Measurements from ENCODE around the gene NKX2-8.
A peak's percentile ranks its signal among the peaks of the same experiment; 100 is the strongest.

The NKX2-8 gene

DNA sequence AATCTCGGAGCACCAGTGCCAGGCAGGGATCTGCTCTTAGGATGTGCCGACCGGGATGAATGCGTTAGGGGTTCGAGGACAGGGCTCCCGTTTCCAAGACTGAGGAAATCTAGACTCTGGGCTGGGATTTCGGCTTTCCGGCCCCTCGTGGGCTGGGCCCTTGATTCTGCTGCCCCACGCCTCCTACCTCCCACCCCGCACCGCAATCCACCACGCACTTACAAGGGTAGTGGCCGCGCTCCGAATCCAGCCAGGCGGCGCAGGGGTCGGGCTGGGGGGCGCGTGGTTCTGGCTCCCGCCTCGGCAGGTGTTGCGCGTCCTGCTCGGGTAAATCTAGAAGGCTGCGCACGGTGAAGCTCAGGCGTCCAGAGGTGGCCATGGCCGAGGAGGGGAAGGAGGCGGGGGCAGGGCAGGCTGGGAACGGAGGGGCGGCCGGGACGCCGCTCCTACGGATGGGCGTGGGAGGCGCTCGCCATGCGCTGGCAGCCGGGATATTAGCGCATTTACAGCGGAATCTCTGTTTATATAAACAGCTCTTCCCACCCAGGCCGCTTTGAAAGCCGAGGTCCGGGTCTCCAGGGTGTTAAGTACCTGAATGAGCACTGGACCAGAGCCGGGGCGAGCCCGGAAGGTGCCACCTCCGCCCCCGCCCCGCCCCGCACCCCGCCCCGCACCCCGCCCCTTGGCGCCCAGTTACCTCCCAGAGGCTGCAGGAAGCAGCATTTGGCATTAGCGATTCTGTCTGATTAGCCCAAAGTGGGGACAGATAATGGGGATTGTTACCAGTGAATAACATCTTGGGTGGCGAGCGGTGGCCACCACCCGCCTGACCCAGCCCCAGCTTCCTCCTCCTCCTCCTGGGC is at the start of gene NKX2-8:
TSS of gene NKX2-8 (minus strand) at position 604 of the 863 bp plus-strand sequence. CDS start at position 379, 225 bp downstream.
- DNase-seq (ENCODE audit: low spot score): no peak

DNA sequence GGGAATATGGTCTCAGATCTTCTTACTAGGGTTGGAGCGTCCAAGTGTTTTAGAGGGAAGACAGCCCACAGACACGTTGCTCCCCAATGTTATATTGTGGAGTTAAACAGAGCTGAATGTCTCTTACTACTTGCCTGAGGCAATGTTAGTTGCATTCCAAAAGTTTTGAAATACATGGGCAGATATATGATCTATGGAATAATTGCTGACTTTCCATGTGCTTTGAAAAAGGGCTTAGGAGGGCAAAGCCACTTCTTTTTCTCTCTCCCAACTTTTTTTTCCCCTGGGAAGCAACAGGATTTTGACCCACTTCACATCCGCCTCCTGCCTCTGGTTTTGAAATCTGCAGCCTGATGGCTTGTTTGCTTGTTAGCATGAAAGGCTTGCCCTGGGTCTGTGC is 45.6 kb upstream of the NKX2-8 start:
- DNase-seq (ENCODE audit: low spot score): no peak

DNA sequence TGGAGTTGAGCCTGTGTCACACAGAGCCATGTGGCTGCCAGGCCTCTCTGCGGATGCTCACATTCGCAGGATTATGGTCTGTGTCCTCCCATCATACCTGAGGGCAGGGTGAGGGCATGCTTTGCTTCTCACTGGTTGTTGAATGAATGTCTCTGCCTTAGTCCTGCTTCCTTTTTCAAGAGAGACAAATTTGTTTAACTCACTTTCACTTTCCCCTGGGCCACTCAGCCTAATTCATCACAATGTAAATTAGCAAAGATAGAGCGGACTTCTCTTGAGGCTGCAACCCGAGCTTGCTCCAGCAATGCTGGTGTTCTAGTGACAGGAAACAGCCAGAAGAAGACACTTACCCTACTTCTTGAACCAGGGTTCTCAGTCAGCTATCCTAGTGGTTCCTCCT is 43.7 kb upstream of the NKX2-8 start:
- no peak for DNase-seq (ENCODE audit: low spot score)

GRCh38 chr14:36625436-36625835 is 43.0 kb upstream of the NKX2-8 start:
- no peak for DNase-seq (ENCODE audit: low spot score)

DNA sequence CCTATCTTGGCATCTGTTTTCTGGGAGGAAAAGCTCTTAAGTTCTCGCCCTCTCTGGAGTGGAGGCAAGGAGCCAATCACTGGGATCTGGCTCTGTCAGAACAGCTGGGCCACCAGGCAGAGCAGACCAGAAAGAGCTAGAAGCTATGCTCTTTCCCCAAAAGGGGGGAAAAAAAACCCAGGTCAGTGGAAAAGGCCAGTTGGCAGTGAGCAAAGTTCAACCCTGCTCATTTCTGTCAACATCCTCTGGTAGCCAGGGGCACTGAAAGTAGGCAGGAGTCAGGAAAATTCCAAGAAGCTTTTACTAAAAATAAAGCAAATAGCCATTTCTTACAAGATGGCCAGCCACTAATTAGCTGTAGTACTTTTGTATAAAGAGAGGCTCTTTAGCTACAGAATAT is 42.6 kb upstream of the NKX2-8 start:
- DNase-seq (ENCODE audit: low spot score): no peak

DNA sequence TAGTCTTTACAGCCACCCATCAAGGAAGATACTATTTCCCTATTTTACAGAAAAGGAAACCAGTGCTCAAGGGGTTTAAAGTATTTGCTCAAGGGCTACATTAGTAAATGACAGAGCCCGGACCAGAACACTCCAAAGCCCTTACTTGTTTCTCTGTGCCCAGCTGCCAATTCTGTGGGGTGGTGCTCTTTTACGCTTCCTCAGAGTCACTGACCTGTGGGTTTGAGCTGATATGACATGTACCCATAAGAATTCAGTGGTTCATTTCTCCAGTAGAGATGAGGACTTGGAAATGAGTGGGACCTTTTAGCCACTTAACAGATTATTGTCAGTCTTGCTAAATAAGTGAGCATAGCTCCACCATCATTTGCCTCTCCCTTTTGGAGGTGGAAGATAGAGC is 37.4 kb upstream of the NKX2-8 start:
- DNase-seq (ENCODE audit: low spot score): no peak

DNA sequence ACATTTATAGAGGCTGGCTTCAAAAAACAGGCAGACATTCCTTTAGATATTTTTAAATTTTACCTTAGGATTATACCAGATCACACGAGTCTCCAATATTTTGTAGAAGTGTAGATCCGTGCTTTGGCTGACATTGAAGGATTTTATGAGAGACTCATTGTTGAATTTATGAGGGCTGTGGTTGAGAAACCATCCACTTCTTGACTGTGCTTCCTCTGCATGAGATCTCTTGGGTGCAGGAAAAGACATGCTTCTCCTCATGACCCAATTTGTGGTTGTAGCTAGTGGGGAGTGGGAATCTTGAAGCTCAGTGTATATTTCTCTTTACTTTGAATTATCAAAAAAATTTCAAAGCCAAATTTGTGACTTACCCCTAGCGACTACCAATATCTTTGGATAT is 36.7 kb upstream of the NKX2-8 start:
- no peak for DNase-seq (ENCODE audit: low spot score)

DNA sequence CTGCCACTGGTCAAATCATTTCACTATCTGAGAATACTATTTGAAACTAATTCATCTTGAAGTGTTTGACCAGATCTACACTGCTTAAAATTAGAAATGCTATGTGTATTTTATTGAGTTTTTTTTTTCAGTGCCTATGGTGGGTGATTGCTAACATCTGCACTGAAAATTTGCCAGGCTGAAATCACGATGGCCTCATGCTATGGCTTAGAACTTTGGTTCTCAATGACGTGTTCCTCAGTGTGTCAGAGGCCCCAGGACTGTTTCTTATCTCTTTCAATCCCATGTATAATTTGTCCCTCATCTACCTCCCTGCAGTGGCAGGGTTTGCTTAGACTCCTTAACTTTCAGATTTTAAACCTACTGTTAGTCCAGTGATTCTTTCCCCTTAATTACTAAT is 36.2 kb upstream of the NKX2-8 start:
- no peak for DNase-seq (ENCODE audit: low spot score)

GRCh38 chr14:36617824-36618223 is 35.4 kb upstream of the NKX2-8 start:
- no peak for DNase-seq (ENCODE audit: low spot score)

GRCh38 chr14:36605506-36605857 is 23.1 kb upstream of the NKX2-8 start:
- no peak for DNase-seq (ENCODE audit: low spot score)

- peak; percentile 39 for DNase-seq (ENCODE audit: low spot score)
Measured at GRCh38 chr14:36604757-36605505, 22.5 kb upstream of the NKX2-8 start.

DNA sequence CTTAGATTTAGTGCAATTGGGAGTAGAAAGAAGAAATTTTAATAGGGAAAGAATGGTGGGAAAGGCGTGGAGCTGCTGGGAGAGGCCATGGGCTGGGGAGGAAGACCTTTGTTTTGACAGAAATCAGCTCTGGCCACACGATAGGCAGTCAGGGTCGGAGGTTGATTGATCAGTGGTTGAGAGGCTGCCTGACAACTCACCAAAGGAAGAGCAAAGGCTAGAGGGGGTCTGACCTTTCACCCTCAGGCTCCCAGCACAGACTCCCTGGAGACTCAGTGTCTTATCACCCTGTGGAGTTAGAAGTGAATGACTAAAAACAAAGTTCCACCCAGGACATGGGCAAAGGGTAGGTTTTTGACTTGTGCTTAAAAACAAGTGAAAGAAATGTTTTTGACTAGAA is 18.0 kb upstream of the NKX2-8 start:
- DNase-seq (ENCODE audit: low spot score): no peak

DNA sequence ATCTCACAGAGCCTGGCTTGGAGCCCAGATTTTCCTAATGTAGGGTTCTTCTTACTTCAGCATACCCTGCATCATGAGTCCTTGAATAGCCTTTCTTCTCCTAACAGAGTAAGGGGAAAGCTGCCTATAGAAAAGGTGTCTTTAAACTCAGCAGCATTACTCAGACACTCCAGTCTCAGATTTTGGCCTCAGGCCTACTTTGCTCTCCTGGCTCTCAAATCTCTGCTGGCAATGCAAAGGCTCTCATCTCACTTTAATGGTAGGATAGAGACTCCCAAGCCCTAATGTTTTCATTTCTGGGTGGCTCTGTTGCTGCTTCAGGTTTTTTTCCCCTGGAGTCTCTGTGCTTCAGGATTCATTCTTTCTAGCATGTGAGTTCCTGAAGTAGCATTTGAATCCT is 9.1 kb upstream of the NKX2-8 start:
- DNase-seq (ENCODE audit: low spot score): no peak

- DNase-seq (ENCODE audit: low spot score): no peak
Measured at GRCh38 chr14:36588788-36589187, 6.4 kb upstream of the NKX2-8 start.

DNA sequence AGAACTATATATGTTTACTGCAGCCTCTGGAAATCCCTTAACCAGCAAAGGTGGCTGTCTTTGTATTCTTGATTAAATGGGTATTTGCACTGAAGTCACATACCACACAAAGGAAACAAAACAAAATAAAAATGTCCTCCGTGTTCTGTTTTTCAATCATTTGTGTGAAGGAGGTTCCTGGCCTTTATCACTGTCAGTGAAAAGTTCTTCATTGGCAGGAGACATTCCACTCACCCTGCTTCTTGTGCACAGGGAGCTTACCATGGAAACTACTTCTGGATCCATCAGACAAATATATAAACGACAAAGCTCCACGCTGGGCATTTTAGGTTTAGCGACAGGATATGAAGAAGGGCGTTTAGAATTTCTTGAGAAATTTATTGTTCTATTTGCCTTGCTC is 5.7 kb upstream of the NKX2-8 start:
- no peak for DNase-seq (ENCODE audit: low spot score)

- no peak for DNase-seq (ENCODE audit: low spot score)
Measured at GRCh38 chr14:36585100-36585499, 2.7 kb upstream of the NKX2-8 start.

DNA sequence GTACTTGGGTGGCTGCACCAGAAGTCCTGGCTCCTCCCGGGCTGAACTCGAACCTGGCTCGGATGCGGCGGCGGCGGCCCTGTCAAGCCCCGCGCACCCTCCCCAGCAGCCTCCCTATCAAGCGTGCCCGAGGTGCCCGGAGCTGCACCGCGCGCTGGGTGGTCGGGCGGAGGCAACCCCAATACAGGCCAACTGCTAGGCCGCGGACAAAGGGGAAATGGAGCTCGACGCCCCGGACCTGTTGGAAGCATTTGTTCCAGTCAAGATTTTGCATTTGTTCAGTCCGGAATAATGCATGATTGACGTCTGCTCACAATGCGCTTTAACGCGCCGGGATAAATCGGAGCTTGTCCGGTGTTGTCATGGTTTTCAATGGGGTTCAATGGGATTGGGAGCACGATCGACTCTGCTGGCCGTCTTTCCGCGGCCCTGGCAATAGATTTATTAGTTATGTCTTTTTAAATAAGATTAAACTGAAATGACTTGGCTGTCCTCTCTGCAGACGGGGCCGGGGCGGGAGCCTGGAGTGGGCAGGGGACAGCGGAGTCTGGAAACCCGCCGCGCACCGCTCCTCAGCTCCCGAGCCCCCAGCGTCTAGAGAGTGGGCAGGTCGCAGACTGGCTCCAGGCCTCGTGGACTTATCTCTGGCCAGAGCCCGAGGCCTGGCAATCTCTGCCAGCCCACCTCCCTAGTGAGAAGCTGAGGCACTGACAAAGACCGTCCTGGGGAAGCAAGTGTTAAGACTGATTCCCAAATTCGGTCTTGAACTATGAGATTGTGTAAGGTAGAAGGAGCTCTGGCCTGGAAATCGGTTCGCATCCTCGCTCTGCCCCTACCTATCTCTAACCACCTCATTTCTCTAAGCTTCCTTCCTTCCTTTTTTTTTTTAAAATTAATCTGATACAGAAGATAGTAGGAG is 1.7 kb upstream of the NKX2-8 start:
- DNase-seq (ENCODE audit: low spot score): no peak

GRCh38 chr14:36583242-36583892 is 953 bp upstream of the NKX2-8 start:
- DNase-seq (ENCODE audit: low spot score): no peak

GRCh38 chr14:36582874-36583241 is 444 bp upstream of the NKX2-8 start:
- DNase-seq (ENCODE audit: low spot score): no peak

DNA sequence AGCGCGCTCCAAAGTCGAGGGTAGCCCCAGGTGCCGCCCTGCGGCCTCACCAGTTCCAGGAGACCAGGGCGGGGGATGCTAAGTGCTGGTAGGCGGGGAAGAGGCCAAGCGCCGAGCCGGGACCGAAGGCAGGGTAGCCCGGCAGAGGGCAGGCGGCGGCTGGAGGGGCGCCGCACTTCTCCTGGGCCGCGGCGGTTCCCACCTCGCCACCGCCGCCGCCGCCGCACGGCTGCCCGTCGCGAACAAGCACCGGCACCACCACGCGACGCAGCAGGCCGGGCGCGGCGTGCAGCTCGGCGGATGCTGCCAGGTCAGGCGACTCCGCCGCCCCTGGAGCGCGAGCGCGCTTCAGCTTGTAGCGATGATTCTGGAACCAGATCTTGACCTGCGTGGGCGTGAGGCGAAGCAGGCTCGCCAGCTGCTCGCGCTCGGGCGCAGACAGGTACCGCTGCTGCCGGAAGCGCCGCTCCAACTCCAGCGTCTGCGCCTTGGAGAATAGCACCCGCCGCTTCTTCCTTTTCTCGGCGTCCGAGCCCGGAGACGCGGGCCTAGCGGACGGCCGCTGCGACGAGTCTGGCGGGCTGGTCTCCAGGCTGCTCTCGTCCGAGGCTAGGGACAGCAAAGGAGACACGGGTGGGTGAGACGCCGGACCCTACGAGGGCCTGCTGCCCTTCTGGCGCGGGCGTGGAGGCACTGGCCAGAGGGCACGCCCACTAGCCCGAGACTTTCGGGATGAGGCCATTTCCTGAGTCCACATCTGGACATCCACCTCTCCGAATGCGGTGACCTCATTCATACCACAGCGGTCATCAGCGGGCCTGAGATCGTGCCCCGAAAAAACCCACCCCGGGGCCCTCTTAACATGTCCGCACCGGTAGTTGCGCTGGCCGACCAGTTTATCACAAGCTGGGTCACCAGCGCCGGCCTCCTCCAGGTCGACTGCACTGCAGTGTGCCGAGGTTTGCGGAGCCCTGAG is 1.3 kb downstream of the NKX2-8 start:
- peak; percentile 18 for DNase-seq (ENCODE audit: low spot score)

All from hepatic stellate cell (primary cell).